GM21737 (cell line): ENCODE data around the gene PAEP.
"Not testable (repeated sequence)": the region's sequence is repeated elsewhere in the genome, so short reads cannot be mapped to it uniquely, and the experiment has no call there.

Experiments used
- ATAC-seq: cut with Tn5 transposase; IDR thresholded peaks from one replicate; pipeline ENCODE4 v1.9.1; 2021; ENCODE audit warnings: mild to moderate bottlenecking, moderate library complexity; ENCODE audit not compliant: unreplicated experiment

Gene PAEP

DNA sequence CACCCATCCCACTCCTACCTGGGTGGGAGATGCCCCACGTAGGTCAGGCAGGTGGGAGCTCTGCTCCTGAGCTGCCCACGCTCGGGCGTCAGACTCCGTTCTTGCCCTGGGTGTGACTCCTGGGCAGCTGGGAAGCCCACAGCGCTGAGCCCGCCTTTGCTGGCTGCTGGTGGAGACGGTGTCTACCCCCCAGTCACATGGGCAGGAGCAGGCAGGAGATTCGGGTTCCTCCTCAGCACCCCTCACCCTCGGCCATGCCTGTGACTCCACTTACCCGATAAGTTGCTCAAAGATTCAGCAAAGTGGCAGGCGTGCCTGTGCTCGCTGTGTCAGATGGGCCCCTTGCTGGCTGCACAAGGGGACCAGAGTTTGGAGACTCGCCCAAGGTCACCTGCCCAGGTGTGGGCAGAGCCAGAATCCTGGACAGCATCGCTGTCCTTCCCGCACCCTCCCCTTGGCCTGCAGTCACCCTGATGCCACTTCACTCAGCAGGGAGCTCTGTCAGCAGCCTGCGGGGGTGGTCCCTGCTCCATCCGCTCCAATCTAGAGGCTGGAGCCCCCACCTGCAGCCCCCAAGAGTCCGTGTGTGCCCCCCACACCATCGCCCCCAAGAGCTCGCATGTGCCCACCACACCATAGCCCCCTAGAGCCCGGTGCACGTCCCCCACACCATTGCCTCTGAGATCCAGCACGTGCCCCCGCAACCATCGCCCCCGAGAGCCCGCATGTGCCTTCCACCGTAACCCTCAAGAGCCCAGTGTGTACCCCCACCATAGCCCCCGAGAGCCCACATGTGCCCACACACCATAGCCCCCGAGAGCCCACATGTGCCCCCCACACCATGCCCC lies 36.1 kb upstream of the PAEP start:
- ATAC-seq, result no peak

- ATAC-seq, result no peak
These were observed 35.3 kb upstream of the PAEP start for GRCh38 chr9:135526089-135526729.

GRCh38 chr9:135526730-135527571 lies 34.6 kb upstream of the PAEP start:
- ATAC-seq, result no peak

- not testable (repeated sequence) for ATAC-seq
These were observed 32.6 kb upstream of the PAEP start for GRCh38 chr9:135528842-135529435.

GRCh38 chr9:135530146-135530545 lies 31.4 kb upstream of the PAEP start:
- no peak for ATAC-seq

- no peak for ATAC-seq
These were observed 30.5 kb upstream of the PAEP start for GRCh38 chr9:135531096-135531495.

DNA sequence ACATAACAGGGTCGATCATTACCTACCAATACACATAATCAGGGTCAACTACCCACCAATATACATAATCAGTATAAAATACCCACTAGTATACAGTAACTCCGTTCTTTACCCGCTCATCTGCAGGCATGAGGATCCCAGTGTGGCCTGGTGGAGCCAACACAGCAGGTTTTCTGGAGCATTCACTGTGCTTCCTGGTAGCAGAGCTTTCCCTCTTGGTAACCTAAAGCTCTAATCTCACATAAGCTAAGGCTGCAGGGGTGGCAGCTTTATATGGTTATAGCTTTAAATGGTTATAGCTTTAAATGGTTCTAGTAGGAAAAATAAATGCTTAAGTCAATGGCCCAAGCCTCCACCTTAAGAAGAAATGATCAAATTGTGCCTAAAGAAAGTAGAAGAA lies 28.4 kb upstream of the PAEP start:
- ATAC-seq, result no peak

GRCh38 chr9:135533674-135534073 lies 27.9 kb upstream of the PAEP start:
- ATAC-seq, result no peak

GRCh38 chr9:135534192-135534711 lies 27.3 kb upstream of the PAEP start:
- not testable (repeated sequence) for ATAC-seq

DNA sequence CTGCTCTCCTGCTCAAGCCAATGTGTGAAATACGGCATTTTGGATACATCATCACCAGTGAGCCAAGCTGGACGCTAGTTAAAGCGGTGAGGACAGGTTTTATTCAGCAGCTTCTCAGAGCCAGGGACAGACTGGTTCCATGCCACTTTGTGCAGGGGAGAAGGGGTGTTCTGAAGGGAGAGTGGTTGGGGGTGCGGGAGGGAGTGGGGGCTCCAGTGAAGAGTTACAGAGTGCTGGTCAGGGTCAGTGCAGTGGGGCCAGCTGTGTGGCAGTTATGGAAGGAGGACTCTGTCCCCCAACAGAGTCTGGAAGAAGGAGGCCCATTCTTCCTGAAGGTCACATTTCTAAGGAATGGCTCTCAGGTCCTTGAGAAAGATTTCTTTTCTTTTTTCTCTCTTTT lies 26.7 kb upstream of the PAEP start:
- ATAC-seq, result not testable (repeated sequence)

- ATAC-seq, result not testable (repeated sequence)
These were observed 25.9 kb upstream of the PAEP start for GRCh38 chr9:135535631-135536030.

DNA sequence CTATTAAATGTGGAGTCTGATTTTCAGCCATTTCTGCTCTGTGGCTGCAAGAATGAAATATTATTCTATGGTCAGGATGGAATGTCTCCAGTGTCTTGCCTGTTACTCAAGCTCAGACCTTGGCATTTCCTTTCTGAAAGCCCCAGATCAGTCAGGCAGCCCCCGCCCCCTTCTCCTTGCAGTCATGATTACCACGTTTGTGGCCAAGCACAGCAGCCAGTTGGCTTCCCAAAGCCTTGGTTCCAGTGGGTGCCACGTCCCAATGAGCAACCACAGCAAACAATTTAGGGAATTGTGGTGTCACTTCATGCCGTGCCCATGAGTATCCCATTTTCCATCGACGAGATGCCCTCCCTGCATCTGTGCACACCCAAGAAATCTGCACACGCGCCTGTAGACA lies 25.3 kb upstream of the PAEP start:
- ATAC-seq, result no peak

- not testable (repeated sequence) for ATAC-seq
These were observed 18.2 kb upstream of the PAEP start for GRCh38 chr9:135543262-135543894.

GRCh38 chr9:135544981-135545635 lies 16.4 kb upstream of the PAEP start:
- ATAC-seq, result no peak

GRCh38 chr9:135545646-135546176 lies 15.8 kb upstream of the PAEP start, which contains the start of gene OBP2A:
Gene OBP2A, plus strand, starts transcription at chr9:135546126. Its CDS starts 55 bp downstream, at chr9:135546181.
- ATAC-seq, result not testable (repeated sequence)

DNA sequence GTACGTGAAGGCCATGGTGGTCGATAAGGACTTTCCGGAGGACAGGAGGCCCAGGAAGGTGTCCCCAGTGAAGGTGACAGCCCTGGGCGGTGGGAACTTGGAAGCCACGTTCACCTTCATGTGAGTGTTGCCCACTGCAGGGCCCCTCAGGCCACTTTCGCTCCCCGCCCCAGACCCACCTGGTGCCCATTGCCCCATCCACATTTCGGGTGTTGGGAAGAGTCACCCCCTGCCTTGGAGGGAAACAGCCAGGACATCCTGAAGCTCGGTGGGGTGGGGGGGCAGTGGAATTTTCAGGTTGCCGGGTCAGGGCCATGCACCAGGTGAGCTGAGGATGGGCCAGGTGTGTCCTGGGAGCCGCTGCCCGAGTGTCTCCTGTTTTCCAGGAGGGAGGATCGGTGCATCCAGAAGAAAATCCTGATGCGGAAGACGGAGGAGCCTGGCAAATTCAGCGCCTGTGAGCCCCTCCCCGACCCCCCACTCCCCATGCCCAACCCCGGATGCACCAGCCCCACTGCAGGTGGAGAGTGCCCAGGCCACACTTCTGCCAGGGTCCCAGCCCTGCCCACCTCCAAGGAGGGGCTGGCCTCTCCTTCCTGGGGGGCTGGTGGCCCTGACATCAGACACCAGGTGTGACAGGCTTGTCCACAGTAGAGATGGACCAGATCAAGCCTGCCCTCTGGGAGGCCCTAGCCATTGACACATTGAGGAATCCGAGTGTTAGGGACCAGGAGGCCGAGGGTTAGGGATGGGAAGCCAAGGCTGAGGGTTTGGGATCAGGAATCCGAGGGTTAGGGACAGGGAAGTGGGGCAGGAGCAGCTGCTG lies 14.6 kb upstream of the PAEP start:
- not testable (repeated sequence) for ATAC-seq

GRCh38 chr9:135547756-135548736 lies 13.5 kb upstream of the PAEP start:
- no peak for ATAC-seq
